GM23338 (cell line): Measurements from ENCODE around the gene BLOC1S3. TPM values are rescaled to one million over a fixed set of nuclear protein-coding genes. Genes with fewer than 3 reads are reported as not detected.

Experiments used
- ATAC-seq: fragments of 200-7000 bp; cut with Tn5 transposase; 3 replicates; pipeline ENCODE4 v1.9.1; 2020
- DNase-seq: peaks from one replicate; pipeline ENCODE4 v3.0.0-alpha.2; 2015; ENCODE audit warnings: low spot score
- H2AFZ ChIP-seq: fragments of 200-600 bp; sonication (generic); 2 replicates; pipeline ENCODE4 v1.8.0; 2016; ENCODE audit warnings: antibody characterized with exemption, mild to moderate bottlenecking, moderate library complexity
- H3F3A ChIP-seq: fragments of 200-600 bp; sonication (generic); replicated peaks from 2 replicates; pipeline ENCODE4 v1.8.0; 2017; ENCODE audit warnings: antibody characterized with exemption, mixed run types, low read depth
- H3K27ac ChIP-seq: fragments of 200-600 bp; sonication (generic); 2 replicates; pipeline ENCODE4 v1.6.1; 2016; ENCODE audit warnings: low read depth
- H3K27me3 ChIP-seq: fragments of 200-600 bp; sonication (generic); 2 replicates; pipeline ENCODE4 v1.8.0; 2016; ENCODE audit warnings: mild to moderate bottlenecking, mixed run types, moderate library complexity; ENCODE audit not compliant: insufficient read depth
- H3K36me3 ChIP-seq: fragments of 200-600 bp; sonication (generic); 2 replicates; pipeline ENCODE4 v1.8.0; 2016; ENCODE audit warnings: mild to moderate bottlenecking; ENCODE audit not compliant: insufficient read depth
- H3K4me1 ChIP-seq: fragments of 200-600 bp; sonication (generic); 2 replicates; pipeline ENCODE4 v1.8.0; 2016; ENCODE audit warnings: mild to moderate bottlenecking, moderate library complexity; ENCODE audit not compliant: insufficient read depth
- H3K4me2 ChIP-seq: fragments of 200-600 bp; sonication (generic); 2 replicates; pipeline ENCODE4 v1.7.1; 2017; ENCODE audit warnings: mixed run types
- H3K4me3 ChIP-seq: fragments of 200-600 bp; sonication (generic); 2 replicates; pipeline ENCODE4 v1.6.1; 2016; ENCODE audit warnings: mixed run types
- H3K79me2 ChIP-seq: fragments of 200-600 bp; sonication (generic); replicated peaks from 2 replicates; pipeline ENCODE4 v1.8.0; 2017; ENCODE audit warnings: mild to moderate bottlenecking; ENCODE audit not compliant: insufficient read depth
- H3K9me2 ChIP-seq: fragments of 200-600 bp; sonication (generic); 2 replicates; pipeline ENCODE4 v1.8.0; 2017; ENCODE audit not compliant: insufficient read depth
- H4K20me1 ChIP-seq: fragments of 200-600 bp; sonication (generic); replicated peaks from 2 replicates; pipeline ENCODE4 v1.8.0; 2017; ENCODE audit warnings: mild to moderate bottlenecking; ENCODE audit not compliant: insufficient read depth
- H3K27ac Mint-ChIP-seq: 2 replicates; pipeline ENCODE4 v1.8.0; 2020; ENCODE audit warnings: inconsistent platforms, mild to moderate bottlenecking, moderate library complexity, mixed read lengths
- H3K27me3 Mint-ChIP-seq: 3 replicates; pipeline ENCODE4 v1.8.0; 2022; ENCODE audit warnings: low read depth, mild to moderate bottlenecking, moderate library complexity, mixed read lengths, inconsistent platforms; ENCODE audit not compliant: insufficient read depth, poor library complexity
- H3K36me3 Mint-ChIP-seq: 3 replicates; pipeline ENCODE4 v1.8.0; 2021; ENCODE audit warnings: low read depth, mild to moderate bottlenecking, inconsistent platforms, moderate library complexity, mixed read lengths
- H3K4me1 Mint-ChIP-seq: 3 replicates; pipeline ENCODE4 v1.8.0; 2020; ENCODE audit warnings: mild to moderate bottlenecking, inconsistent platforms, mixed read lengths
- H3K4me3 Mint-ChIP-seq: 3 replicates; pipeline ENCODE4 v1.8.0; 2021; ENCODE audit warnings: moderate library complexity, mild to moderate bottlenecking, inconsistent platforms, mixed read lengths
- H3K9me3 Mint-ChIP-seq: 3 replicates; pipeline ENCODE4 v1.8.0; 2020; ENCODE audit warnings: moderate library complexity, mild to moderate bottlenecking, inconsistent platforms, mixed read lengths
- CREB1 ChIP-seq: fragments of 250-450 bp; sonication (Bioruptor Pico); IDR thresholded peaks from 2 replicates; pipeline ENCODE4 v1.5.0; 2020; ENCODE audit warnings: low read depth, mild to moderate bottlenecking, moderate library complexity
- EZH2 ChIP-seq: fragments of 200-600 bp; sonication (generic); IDR thresholded peaks from one replicate; pipeline ENCODE4 v1.8.0; 2017; ENCODE audit warnings: antibody characterized with exemption, mild to moderate bottlenecking, low read depth; ENCODE audit not compliant: unreplicated experiment
- EZH2phosphoT487 ChIP-seq: fragments of 200-600 bp; sonication (generic); IDR thresholded peaks from one replicate; pipeline ENCODE4 v1.8.1; 2018; ENCODE audit warnings: antibody characterized with exemption; ENCODE audit not compliant: unreplicated experiment
- JUNB ChIP-seq: IDR thresholded peaks from one replicate; pipeline ENCODE4 v1.6.1; 2016; ENCODE audit warnings: antibody characterized with exemption; ENCODE audit not compliant: unreplicated experiment
- NANOG ChIP-seq: IDR thresholded peaks from 2 replicates; pipeline ENCODE4 v1.6.1; 2016; ENCODE audit warnings: antibody characterized with exemption, borderline replicate concordance
- POLR2AphosphoS5 ChIP-seq: IDR thresholded peaks from 2 replicates; pipeline ENCODE4 v1.6.1; 2016; ENCODE audit warnings: antibody characterized with exemption, low read depth
- STAT1 ChIP-seq: IDR thresholded peaks from one replicate; pipeline ENCODE4 v1.6.1; 2016; ENCODE audit warnings: antibody characterized with exemption; ENCODE audit not compliant: unreplicated experiment
- ZNF114 ChIP-seq: fragments of 250-450 bp; sonication (Bioruptor Pico); IDR thresholded peaks from 2 replicates; pipeline ENCODE4 v1.5.0; 2020; ENCODE audit warnings: mild to moderate bottlenecking, moderate library complexity
- ZNF331 ChIP-seq: fragments of 250-450 bp; sonication (Bioruptor Pico); IDR thresholded peaks from 2 replicates; pipeline ENCODE4 v1.5.0; 2020; ENCODE audit warnings: low read depth, mild to moderate bottlenecking, moderate library complexity
- polyA plus RNA-seq: library from polyadenylated mRNA; unstranded; fragments of >200 nt; fragmentation: Nextera tagmentation; extraction: Ambion mirVana; gene quantifications from 2 replicates; pipeline ENCODE4 v1.2.1, GENCODE V29; 2016
- total RNA-seq: library from RNA; depleted of rRNA; stranded (reverse); fragments of >200 nt; shearing (Covaris generic); gene quantifications from 2 replicates; pipeline ENCODE4 v1.2.3, GENCODE V29; 2014
- TF ChIP-seq, protein P1 (sequence below): fragments of 250-450 bp; sonication (Bioruptor Pico); IDR thresholded peaks from 2 replicates; pipeline ENCODE4 v1.5.0; 2020; ENCODE audit warnings: mild to moderate bottlenecking, moderate library complexity
- TF ChIP-seq, protein P2 (sequence below), 2 experiments: fragments of 200-600 bp in 1 of 2; sonication (generic) in 1 of 2; conservative IDR thresholded peaks; 2 replicates each; pipeline versions ENCODE4 v1.5.1 to v1.6.1; 2016 to 2017; ENCODE audit warnings: antibody characterized with exemption in 2 of 2, low read depth in 2 of 2, mild to moderate bottlenecking in 2 of 2, moderate library complexity in 1 of 2
- TF ChIP-seq, protein P3 (sequence below): IDR thresholded peaks from 2 replicates; pipeline ENCODE4 v1.6.1; 2016; ENCODE audit warnings: antibody characterized with exemption
- TF ChIP-seq, protein P4 (sequence below): IDR thresholded peaks from one replicate; pipeline ENCODE4 v1.6.1; 2018; ENCODE audit warnings: antibody characterized with exemption; ENCODE audit not compliant: unreplicated experiment

BLOC1S3 gene
- total and polyA plus RNA-seq, 2 experiments from 2014 or later = 2.5 to 15.9 TPM

DNA sequence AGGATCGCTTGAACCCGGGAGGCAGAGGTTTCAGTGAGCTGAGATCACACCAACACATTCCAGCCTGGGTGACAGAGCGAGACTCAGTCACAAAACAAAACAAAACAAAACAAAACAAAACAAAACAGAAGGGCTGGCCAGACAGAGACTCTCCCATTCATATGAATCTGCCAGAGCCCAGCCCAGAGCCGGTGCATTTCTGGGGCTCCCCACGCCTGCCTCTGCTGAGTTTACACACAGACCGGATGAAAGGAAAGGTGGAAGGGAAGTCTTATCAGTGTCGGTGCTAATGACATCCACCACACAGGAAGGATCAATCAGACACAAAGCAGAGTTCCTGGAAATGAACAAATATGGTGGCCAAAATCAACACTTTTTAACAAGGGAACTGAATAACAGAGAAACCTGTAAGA is 7.4 kb upstream of the BLOC1S3 start:
- Mint-ChIP-seq H3K27ac (no peak overlapping the region), H3K9me3 (no peaks in the 10 kb centered on the region), H3K4me1 (peaks cover 6% of the 10 kb centered on the region), H3K36me3 (no peaks in the 10 kb centered on the region; the same call in 2 of the 3 replicates), H3K27me3 (peaks cover 12% of the 10 kb centered on the region), H3K4me3 (no peak overlapping the region; the same call in 2 of the 3 replicates)
- Histone ChIP-seq H3K4me1 (0 out of 2 replicates have a peak, but pooled peaks cover 4% of the 10 kb centered on the region), H3K27me3 (no peaks in the 10 kb centered on the region), H4K20me1 (no peaks in the 10 kb centered on the region; the same call in 1 of the 2 replicates), H3K9me2 (no peaks in the 10 kb centered on the region), H3K36me3 (no peaks in the 10 kb centered on the region), H3K4me3 (no peak overlapping the region), H3K79me2 (no peaks in the 10 kb centered on the region; the same call in 1 of the 2 replicates), H2AFZ (no peak overlapping the region), H3K27ac (no peak overlapping the region), H3K4me2 (no peak overlapping the region), H3F3A (no peaks in the 10 kb centered on the region; the same call in 1 of the 2 replicates)
- DNase-seq = no peak
- TF ChIP-seq EZH2 (no peak), ZNF114 (no peak), STAT1 (no peak), POLR2AphosphoS5 (no peak), JUNB (no peak), NANOG (no peak), EZH2phosphoT487 (no peak), ZNF331 (CRISPR knock-in tag) (no peak), CREB1 (CRISPR knock-in tag) (no peak)
- TF ChIP-seq, protein P1, sequence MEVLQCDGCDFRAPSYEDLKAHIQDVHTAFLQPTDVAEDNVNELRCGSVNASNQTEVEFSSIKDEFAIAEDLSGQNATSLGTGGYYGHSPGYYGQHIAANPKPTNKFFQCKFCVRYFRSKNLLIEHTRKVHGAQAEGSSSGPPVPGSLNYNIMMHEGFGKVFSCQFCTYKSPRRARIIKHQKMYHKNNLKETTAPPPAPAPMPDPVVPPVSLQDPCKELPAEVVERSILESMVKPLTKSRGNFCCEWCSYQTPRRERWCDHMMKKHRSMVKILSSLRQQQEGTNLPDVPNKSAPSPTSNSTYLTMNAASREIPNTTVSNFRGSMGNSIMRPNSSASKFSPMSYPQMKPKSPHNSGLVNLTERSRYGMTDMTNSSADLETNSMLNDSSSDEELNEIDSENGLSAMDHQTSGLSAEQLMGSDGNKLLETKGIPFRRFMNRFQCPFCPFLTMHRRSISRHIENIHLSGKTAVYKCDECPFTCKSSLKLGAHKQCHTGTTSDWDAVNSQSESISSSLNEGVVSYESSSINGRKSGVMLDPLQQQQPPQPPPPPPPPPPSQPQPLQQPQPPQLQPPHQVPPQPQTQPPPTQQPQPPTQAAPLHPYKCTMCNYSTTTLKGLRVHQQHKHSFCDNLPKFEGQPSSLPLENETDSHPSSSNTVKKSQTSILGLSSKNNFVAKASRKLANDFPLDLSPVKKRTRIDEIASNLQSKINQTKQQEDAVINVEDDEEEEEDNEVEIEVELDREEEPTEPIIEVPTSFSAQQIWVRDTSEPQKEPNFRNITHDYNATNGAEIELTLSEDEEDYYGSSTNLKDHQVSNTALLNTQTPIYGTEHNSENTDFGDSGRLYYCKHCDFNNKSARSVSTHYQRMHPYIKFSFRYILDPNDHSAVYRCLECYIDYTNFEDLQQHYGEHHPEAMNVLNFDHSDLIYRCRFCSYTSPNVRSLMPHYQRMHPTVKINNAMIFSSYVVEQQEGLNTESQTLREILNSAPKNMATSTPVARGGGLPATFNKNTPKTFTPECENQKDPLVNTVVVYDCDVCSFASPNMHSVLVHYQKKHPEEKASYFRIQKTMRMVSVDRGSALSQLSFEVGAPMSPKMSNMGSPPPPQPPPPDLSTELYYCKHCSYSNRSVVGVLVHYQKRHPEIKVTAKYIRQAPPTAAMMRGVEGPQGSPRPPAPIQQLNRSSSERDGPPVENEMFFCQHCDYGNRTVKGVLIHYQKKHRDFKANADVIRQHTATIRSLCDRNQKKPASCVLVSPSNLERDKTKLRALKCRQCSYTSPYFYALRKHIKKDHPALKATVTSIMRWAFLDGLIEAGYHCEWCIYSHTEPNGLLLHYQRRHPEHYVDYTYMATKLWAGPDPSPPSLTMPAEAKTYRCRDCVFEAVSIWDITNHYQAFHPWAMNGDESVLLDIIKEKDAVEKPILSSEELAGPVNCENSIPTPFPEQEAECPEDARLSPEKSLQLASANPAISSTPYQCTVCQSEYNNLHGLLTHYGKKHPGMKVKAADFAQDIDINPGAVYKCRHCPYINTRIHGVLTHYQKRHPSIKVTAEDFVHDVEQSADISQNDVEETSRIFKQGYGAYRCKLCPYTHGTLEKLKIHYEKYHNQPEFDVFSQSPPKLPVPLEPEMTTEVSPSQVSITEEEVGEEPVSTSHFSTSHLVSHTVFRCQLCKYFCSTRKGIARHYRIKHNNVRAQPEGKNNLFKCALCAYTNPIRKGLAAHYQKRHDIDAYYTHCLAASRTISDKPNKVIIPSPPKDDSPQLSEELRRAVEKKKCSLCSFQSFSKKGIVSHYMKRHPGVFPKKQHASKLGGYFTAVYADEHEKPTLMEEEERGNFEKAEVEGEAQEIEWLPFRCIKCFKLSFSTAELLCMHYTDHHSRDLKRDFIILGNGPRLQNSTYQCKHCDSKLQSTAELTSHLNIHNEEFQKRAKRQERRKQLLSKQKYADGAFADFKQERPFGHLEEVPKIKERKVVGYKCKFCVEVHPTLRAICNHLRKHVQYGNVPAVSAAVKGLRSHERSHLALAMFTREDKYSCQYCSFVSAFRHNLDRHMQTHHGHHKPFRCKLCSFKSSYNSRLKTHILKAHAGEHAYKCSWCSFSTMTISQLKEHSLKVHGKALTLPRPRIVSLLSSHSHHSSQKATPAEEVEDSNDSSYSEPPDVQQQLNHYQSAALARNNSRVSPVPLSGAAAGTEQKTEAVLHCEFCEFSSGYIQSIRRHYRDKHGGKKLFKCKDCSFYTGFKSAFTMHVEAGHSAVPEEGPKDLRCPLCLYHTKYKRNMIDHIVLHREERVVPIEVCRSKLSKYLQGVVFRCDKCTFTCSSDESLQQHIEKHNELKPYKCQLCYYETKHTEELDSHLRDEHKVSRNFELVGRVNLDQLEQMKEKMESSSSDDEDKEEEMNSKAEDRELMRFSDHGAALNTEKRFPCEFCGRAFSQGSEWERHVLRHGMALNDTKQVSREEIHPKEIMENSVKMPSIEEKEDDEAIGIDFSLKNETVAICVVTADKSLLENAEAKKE = no peak
- TF ChIP-seq, protein P2, sequence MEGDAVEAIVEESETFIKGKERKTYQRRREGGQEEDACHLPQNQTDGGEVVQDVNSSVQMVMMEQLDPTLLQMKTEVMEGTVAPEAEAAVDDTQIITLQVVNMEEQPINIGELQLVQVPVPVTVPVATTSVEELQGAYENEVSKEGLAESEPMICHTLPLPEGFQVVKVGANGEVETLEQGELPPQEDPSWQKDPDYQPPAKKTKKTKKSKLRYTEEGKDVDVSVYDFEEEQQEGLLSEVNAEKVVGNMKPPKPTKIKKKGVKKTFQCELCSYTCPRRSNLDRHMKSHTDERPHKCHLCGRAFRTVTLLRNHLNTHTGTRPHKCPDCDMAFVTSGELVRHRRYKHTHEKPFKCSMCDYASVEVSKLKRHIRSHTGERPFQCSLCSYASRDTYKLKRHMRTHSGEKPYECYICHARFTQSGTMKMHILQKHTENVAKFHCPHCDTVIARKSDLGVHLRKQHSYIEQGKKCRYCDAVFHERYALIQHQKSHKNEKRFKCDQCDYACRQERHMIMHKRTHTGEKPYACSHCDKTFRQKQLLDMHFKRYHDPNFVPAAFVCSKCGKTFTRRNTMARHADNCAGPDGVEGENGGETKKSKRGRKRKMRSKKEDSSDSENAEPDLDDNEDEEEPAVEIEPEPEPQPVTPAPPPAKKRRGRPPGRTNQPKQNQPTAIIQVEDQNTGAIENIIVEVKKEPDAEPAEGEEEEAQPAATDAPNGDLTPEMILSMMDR (conservative IDR thresholded peaks at IDR 0.05; ENCODE audit: low read depth in 2 of 2) = no peak
- TF ChIP-seq, protein P3, sequence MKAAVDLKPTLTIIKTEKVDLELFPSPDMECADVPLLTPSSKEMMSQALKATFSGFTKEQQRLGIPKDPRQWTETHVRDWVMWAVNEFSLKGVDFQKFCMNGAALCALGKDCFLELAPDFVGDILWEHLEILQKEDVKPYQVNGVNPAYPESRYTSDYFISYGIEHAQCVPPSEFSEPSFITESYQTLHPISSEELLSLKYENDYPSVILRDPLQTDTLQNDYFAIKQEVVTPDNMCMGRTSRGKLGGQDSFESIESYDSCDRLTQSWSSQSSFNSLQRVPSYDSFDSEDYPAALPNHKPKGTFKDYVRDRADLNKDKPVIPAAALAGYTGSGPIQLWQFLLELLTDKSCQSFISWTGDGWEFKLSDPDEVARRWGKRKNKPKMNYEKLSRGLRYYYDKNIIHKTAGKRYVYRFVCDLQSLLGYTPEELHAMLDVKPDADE = no peak
- TF ChIP-seq, protein P4, sequence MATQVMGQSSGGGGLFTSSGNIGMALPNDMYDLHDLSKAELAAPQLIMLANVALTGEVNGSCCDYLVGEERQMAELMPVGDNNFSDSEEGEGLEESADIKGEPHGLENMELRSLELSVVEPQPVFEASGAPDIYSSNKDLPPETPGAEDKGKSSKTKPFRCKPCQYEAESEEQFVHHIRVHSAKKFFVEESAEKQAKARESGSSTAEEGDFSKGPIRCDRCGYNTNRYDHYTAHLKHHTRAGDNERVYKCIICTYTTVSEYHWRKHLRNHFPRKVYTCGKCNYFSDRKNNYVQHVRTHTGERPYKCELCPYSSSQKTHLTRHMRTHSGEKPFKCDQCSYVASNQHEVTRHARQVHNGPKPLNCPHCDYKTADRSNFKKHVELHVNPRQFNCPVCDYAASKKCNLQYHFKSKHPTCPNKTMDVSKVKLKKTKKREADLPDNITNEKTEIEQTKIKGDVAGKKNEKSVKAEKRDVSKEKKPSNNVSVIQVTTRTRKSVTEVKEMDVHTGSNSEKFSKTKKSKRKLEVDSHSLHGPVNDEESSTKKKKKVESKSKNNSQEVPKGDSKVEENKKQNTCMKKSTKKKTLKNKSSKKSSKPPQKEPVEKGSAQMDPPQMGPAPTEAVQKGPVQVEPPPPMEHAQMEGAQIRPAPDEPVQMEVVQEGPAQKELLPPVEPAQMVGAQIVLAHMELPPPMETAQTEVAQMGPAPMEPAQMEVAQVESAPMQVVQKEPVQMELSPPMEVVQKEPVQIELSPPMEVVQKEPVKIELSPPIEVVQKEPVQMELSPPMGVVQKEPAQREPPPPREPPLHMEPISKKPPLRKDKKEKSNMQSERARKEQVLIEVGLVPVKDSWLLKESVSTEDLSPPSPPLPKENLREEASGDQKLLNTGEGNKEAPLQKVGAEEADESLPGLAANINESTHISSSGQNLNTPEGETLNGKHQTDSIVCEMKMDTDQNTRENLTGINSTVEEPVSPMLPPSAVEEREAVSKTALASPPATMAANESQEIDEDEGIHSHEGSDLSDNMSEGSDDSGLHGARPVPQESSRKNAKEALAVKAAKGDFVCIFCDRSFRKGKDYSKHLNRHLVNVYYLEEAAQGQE = no peak
- ATAC-seq = no peak
